Activated naive CD4-positive, alpha-beta T cell treated with anti-CD3 and anti-CD28 coated beads, Interleukin-2, amount 10 ng/mL, durations not matched to agents 7 days and 5 days (primary cell): ENCODE results near the gene MAP1LC3C.

Source experiments
- CTCF ChIA-PET: fragments of 350-600 bp; sonication (Branson Sonifier 250); formaldehyde crosslinking; loops from one replicate; lab custom pipeline; 2021; ENCODE audit warnings: antibody characterized with exemption; lab: Charles Lee
- DNase-seq: peaks from one replicate; pipeline ENCODE4 v3.0.0-alpha.2; 2020
- H3K27ac Mint-ChIP-seq: one replicate; pipeline ENCODE4 v1.8.0; 2021; ENCODE audit warnings: mild to moderate bottlenecking, moderate library complexity, mixed read lengths
- H3K27me3 Mint-ChIP-seq: one replicate; pipeline ENCODE4 v1.8.0; 2021; ENCODE audit warnings: mild to moderate bottlenecking, mixed read lengths
- H3K36me3 Mint-ChIP-seq: one replicate; pipeline ENCODE4 v1.8.0; 2021; ENCODE audit warnings: mixed read lengths
- H3K4me1 Mint-ChIP-seq: one replicate; pipeline ENCODE4 v1.8.0; 2021; ENCODE audit warnings: mixed read lengths
- H3K4me3 Mint-ChIP-seq: one replicate; pipeline ENCODE4 v1.8.0; 2021; ENCODE audit warnings: mild to moderate bottlenecking, moderate library complexity, mixed read lengths
- H3K9me3 Mint-ChIP-seq: one replicate; pipeline ENCODE4 v1.8.0; 2021; ENCODE audit warnings: mixed read lengths

Gene MAP1LC3C

DNA sequence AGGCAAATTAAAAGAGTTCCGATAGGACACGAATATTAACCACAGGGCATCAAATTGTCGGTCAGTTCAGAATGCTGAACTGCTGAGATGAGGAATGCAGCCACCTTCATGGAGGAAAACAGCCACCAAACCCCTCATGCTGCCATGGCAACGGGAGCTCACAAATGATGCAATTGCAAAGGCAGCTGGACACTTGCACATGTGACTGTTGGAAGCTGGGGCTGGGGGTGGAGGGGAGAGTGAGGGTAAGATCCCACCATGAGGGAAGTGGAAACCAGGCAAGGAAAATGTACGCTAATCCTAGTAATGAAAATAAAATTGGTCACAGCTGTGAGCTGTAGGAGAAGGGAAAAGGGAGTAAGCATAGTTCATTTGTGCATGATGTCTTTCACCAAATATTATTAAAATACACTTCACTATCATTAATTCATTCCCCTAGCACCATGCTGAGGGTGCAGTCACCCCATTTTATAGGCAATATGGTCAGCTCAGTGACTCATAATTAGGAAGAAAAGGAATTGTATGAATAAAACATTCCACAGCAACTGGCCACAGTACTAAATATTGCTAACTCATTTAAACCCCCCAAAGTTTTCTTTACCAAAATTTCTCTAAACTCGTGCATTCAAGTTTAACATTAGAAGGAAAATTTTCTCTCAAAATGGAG lies 26.1 kb downstream of the MAP1LC3C start:
- no peaks in the 10 kb centered on the region for H3K9me3 Mint-ChIP-seq
- no peaks in the 10 kb centered on the region for H3K36me3 Mint-ChIP-seq
- DNase-seq = no peak
- H3K4me1 Mint-ChIP-seq = no peaks in the 10 kb centered on the region
- CTCF ChIA-PET = no interaction called here
- H3K4me3 Mint-ChIP-seq = no peak overlapping the region
- H3K27ac Mint-ChIP-seq = no peak overlapping the region
- no peaks in the 10 kb centered on the region for H3K27me3 Mint-ChIP-seq

- H3K9me3 Mint-ChIP-seq = no peaks in the 10 kb centered on the region
- no peaks in the 10 kb centered on the region for H3K4me1 Mint-ChIP-seq
- CTCF ChIA-PET = no interaction called here
- no peak for DNase-seq
- H3K36me3 Mint-ChIP-seq = no peaks in the 10 kb centered on the region
- no peak overlapping the region for H3K4me3 Mint-ChIP-seq
- no peak overlapping the region for H3K27ac Mint-ChIP-seq
- no peaks in the 10 kb centered on the region for H3K27me3 Mint-ChIP-seq
Measured at GRCh38 chr1:241968611-241969010, 30.3 kb downstream of the MAP1LC3C start.

DNA sequence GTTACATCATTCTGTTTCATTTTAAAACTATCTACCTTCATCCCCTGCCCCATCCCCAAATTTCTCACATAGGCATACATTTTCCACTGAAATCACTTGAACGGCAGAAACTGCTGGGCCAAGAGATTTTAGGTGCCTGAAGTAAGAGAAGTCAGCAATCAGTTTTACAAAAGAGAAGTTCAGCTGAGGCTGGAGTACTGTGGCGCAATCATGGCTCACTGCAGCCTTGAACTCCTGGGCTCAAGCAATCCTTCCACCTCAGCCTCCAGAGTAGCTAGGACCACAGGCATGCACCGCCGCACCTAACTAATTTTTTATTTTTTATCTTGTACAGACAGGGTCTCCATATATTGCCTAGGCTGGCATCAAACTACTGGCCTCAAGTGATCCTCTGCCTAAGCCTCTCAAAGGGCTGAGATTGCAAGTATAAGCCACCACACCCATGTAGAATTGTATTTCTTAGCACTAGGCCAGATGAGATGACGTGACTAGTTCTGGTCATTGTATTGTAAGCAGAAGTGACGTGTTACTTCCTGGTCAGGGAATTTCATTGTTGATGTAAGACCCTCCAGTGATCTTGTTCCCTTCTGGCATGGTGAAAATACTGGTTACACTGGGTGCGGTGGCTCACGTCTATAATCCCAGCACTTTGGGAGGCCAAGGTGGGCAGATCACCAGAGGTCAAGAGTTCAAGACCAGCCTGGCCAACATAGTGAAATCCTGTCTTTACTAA lies 34.2 kb downstream of the MAP1LC3C start:
- H3K36me3 Mint-ChIP-seq = no peaks in the 10 kb centered on the region
- H3K9me3 Mint-ChIP-seq = no peaks in the 10 kb centered on the region
- no peak overlapping the region for H3K27ac Mint-ChIP-seq
- H3K27me3 Mint-ChIP-seq = no peaks in the 10 kb centered on the region
- DNase-seq = no peak
- H3K4me3 Mint-ChIP-seq = no peak overlapping the region
- CTCF ChIA-PET = no interaction called here
- no peaks in the 10 kb centered on the region for H3K4me1 Mint-ChIP-seq

DNA sequence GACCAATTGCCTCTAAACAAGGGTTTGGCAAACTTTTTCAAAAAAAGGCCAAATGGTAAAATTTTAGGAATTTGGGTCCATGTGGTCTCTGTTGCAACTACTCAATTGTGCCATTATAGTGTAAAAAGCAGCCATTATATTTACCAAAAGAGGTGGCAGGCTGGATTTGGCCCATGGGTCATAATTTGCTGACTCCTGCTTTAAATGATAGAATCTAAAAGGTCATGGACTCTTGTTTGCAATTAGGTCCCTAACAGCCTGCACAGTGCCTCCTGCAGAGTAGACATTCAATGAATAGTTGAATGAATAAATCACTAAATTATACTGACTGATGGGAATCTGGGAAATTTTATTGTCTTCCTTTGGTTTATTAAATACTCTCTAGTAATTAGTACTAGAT lies 35.2 kb downstream of the MAP1LC3C start:
- no peak for DNase-seq
- CTCF ChIA-PET = no interaction called here
- no peaks in the 10 kb centered on the region for H3K4me1 Mint-ChIP-seq
- no peaks in the 10 kb centered on the region for H3K9me3 Mint-ChIP-seq
- no peak overlapping the region for H3K4me3 Mint-ChIP-seq
- no peaks in the 10 kb centered on the region for H3K36me3 Mint-ChIP-seq
- H3K27me3 Mint-ChIP-seq = no peaks in the 10 kb centered on the region
- no peak overlapping the region for H3K27ac Mint-ChIP-seq

DNA sequence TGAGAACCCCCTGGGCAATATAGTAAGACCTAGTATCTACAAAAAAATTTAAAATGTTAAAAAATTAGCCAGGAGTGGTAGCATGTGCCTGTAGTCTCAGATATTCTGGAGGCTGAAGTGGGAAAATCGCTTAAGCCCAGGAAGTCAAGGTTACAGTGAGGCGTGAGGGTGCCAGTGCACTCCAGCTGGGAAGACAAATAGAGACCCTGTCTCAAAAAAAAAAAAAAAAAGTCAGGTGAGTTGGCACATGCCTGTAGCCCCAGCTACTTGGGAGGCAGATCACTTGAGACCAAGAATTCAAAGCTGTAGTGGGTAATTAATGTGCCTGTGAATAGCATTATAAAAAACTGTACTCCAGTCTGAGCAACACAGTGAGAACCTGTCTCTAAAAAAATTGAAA lies 36.7 kb downstream of the MAP1LC3C start:
- Mint-ChIP-seq H3K4me3 (no peak overlapping the region), H3K27me3 (no peaks in the 10 kb centered on the region), H3K9me3 (no peaks in the 10 kb centered on the region), H3K36me3 (no peaks in the 10 kb centered on the region), H3K4me1 (no peaks in the 10 kb centered on the region), H3K27ac (no peak overlapping the region)
- no peak for DNase-seq
- CTCF ChIA-PET = interaction anchor here (0.6 kb wide), 1 partner anchor 282 kb away, joined by 3 read pairs; no protein-coding TSS in a partner anchor

DNA sequence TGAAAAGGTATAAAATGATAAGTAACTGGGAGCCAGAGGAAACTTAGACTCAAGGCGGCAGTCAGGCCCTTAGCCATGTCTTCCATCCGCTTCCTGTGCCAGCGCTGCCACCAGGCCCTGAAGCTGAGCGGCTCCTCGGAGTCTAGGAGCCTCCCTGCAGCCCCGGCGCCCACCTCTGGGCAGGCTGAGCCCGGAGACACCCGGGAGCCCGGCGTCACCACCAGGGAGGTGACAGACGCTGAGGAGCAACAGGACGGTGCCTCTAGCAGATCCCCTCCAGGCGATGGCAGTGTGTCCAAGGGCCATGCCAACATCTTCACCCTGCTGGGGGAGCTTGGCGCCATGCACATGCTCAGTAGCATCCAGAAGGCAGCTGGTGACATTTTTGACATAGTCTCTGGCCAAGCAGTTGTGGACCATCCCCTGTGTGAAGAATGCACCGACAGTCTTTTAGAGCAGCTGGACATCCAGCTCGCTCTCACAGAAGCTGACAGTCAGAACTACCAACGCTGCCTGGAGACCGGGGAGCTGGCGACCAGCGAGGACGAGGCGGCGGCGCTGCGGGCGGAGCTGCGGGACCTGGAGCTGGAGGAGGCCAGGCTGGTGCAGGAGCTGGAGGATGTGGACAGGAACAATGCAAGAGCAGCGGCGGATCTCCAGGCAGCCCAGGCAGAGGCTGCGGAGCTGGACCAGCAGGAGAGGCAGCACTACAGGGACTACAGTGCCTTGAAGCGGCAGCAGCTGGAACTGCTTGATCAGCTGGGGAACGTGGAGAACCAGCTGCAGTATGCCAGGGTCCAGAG lies 41.0 kb downstream of the MAP1LC3C start, which contains the start of gene BECN2:
Gene BECN2, plus strand, starts transcription at position 76 of the 803 bp plus-strand sequence. Its CDS starts 0 bp downstream, at position 76.
- Mint-ChIP-seq H3K4me1 (no peaks in the 10 kb centered on the region), H3K27ac (no peak within 1 kb of the TSS), H3K4me3 (no peak within 1 kb of the TSS), H3K27me3 (peaks cover 3% of the 10 kb centered on the region), H3K36me3 (no peaks in the 10 kb centered on the region), H3K9me3 (no peaks in the 10 kb centered on the region)
- CTCF ChIA-PET = no interaction called here
- no peak for DNase-seq

DNA sequence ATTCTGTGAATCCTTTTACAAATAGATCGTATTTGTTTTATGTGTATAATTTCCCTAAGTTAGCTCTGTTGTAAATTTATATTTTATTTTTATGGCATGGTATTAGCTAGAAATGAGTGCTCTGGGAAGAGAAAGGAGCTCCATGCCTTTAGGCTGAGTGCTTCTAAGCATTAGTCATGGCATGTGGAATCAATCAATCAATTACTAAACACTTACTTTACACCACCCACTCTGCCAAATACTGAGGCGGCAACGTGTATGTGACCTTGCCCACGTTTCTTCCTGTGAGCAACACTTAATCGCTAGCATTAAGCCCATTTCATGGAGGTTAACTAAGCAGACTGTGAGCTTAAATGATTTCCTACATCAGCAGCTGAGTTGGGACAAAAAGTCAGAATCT lies 48.5 kb downstream of the MAP1LC3C start:
- H3K27ac Mint-ChIP-seq = no peak overlapping the region
- H3K4me1 Mint-ChIP-seq = no peaks in the 10 kb centered on the region
- CTCF ChIA-PET = no interaction called here
- no peaks in the 10 kb centered on the region for H3K36me3 Mint-ChIP-seq
- DNase-seq = no peak
- H3K4me3 Mint-ChIP-seq = no peak overlapping the region
- no peaks in the 10 kb centered on the region for H3K9me3 Mint-ChIP-seq
- H3K27me3 Mint-ChIP-seq = peaks cover 3% of the 10 kb centered on the region

- CTCF ChIA-PET = no interaction called here
- Mint-ChIP-seq H3K27ac (no peak overlapping the region), H3K4me3 (no peak overlapping the region), H3K4me1 (no peaks in the 10 kb centered on the region), H3K27me3 (no peaks in the 10 kb centered on the region), H3K9me3 (no peaks in the 10 kb centered on the region), H3K36me3 (no peaks in the 10 kb centered on the region)
- no peak for DNase-seq
Measured at GRCh38 chr1:241947354-241947753, 51.5 kb downstream of the MAP1LC3C start.
